Thoracic aorta (tissue), 2 donors: Measurements from ENCODE around the gene GLCE. TPM values are rescaled to one million over a fixed set of nuclear protein-coding genes. Genes with fewer than 3 reads are reported as not detected.

Source experiments
- ATAC-seq: fragments of 150-250 bp; one replicate; pipeline ENCODE4 v1.8.0; 2017; ENCODE audit warnings: low read depth; ENCODE audit not compliant: insufficient number of reproducible peaks, low FRiP score
- DNase-seq: peaks from one replicate; pipeline ENCODE4 v3.0.0-alpha.2; 2020; ENCODE audit warnings: low spot score
- H3K27ac ChIP-seq, 2 donors: fragments of 200-600 bp; sonication (generic); 1 replicate in 1 of 2; 2 replicates in 1 of 2; pipeline ENCODE4 v1.5.1; 2016; ENCODE audit warnings: mild to moderate bottlenecking in 2 of 2, moderate library complexity in 2 of 2
- H3K27me3 ChIP-seq: fragments of 200-600 bp; sonication (generic); replicated peaks from 2 replicates; pipeline ENCODE4 v1.6.0; 2016; ENCODE audit warnings: mild to moderate bottlenecking; ENCODE audit not compliant: insufficient read depth
- H3K36me3 ChIP-seq: fragments of 200-600 bp; sonication (generic); one replicate; pipeline ENCODE4 v1.5.1; 2016
- H3K4me1 ChIP-seq, 2 donors: fragments of 200-600 bp; sonication (generic); 1 replicate in 1 of 2; 2 replicates in 1 of 2; pipeline versions ENCODE4 v1.5.1 to v1.6.0; 2016; ENCODE audit warnings: low read depth in 2 of 2, mild to moderate bottlenecking in 1 of 2; ENCODE audit not compliant: control insufficient read depth in 1 of 2
- H3K4me3 ChIP-seq: fragments of 200-600 bp; sonication (generic); 2 replicates; pipeline ENCODE4 v1.5.1; 2016; ENCODE audit warnings: mild to moderate bottlenecking
- H3K9me3 ChIP-seq: fragments of 200-600 bp; sonication (generic); 2 replicates; pipeline ENCODE4 v1.5.1; 2016
- CTCF ChIP-seq: fragments of 200-600 bp; sonication (generic); IDR thresholded peaks from one replicate; pipeline ENCODE4 v1.5.1; 2019; ENCODE audit warnings: antibody characterized with exemption
- total RNA-seq, 2 donors: library from RNA; depleted of rRNA; stranded (reverse); fragments of >200 nt; gene quantifications; one replicate each; pipeline versions ENCODE4 v1.1.0 to v1.2.3, GENCODE V29; 2016

GLCE gene
- total RNA-seq, 2 donors from 2014 or later = 8.5 to 11.8 TPM

- Histone ChIP-seq H3K9me3 (no peaks in the 10 kb centered on the region), H3K27me3 (no peaks in the 10 kb centered on the region), H3K4me3 (no peak overlapping the region), H3K27ac (no peak overlapping the region), H3K36me3 (no peaks in the 10 kb centered on the region), H3K4me1 (peaks cover 19 to 27% of the 10 kb centered on the region in 2 donors)
- no peak for TF ChIP-seq CTCF
- ATAC-seq (no peak), DNase-seq (no peak)
Observed at GRCh38 chr15:69190091-69190490, 29.7 kb downstream of the GLCE start.

- Histone ChIP-seq H3K27me3 (no peaks in the 10 kb centered on the region), H3K4me3 (no peak overlapping the region), H3K9me3 (no peaks in the 10 kb centered on the region), H3K4me1 (peaks cover 22 to 31% of the 10 kb centered on the region in 2 donors), H3K27ac (no peak overlapping the region), H3K36me3 (no peaks in the 10 kb centered on the region)
- no peak for ATAC-seq
- TF ChIP-seq CTCF = no peak
- no peak for DNase-seq
Observed at GRCh38 chr15:69190504-69190903, 30.1 kb downstream of the GLCE start.

GRCh38 chr15:69194025-69194827 is 33.8 kb downstream of the GLCE start:
- TF ChIP-seq CTCF = no peak
- Histone ChIP-seq H3K27me3 (no peaks in the 10 kb centered on the region), H3K36me3 (no peaks in the 10 kb centered on the region), H3K27ac (peak overlapping the region; percentile 65 to 73), H3K9me3 (no peaks in the 10 kb centered on the region), H3K4me3 (peak overlapping the region; percentile 13), H3K4me1 (peaks cover 22 to 37% of the 10 kb centered on the region in 2 donors)
- no peak for ATAC-seq
- no peak for DNase-seq

- TF ChIP-seq CTCF = no peak
- no peak for ATAC-seq
- H3K4me1 ChIP-seq = peaks cover 22 to 37% of the 10 kb centered on the region in 2 donors
- no peaks in the 10 kb centered on the region for H3K9me3 ChIP-seq
- H3K36me3 ChIP-seq = no peaks in the 10 kb centered on the region
- no peak for DNase-seq
- H3K27ac ChIP-seq = peak overlapping the region; percentile 6 to 65
- no peaks in the 10 kb centered on the region for H3K27me3 ChIP-seq
- H3K4me3 ChIP-seq = no peak overlapping the region
Observed at GRCh38 chr15:69194854-69195253, 34.4 kb downstream of the GLCE start.

- H3K4me1 ChIP-seq = peaks cover 0 to under 1% of the 10 kb centered on the region in 2 donors
- H3K9me3 ChIP-seq = no peaks in the 10 kb centered on the region
- no peak overlapping the region for H3K27ac ChIP-seq
- H3K4me3 ChIP-seq = no peak overlapping the region
- H3K36me3 ChIP-seq = no peaks in the 10 kb centered on the region
- ATAC-seq (no peak), DNase-seq (no peak)
- no peaks in the 10 kb centered on the region for H3K27me3 ChIP-seq
- TF ChIP-seq CTCF = no peak
Observed at GRCh38 chr15:69200832-69201745, 40.7 kb downstream of the GLCE start.
